Measurements from ENCODE around the gene SMOC2. TPM values are rescaled to one million over a fixed set of nuclear protein-coding genes. Genes with fewer than 3 reads are reported as not detected.

Gene SMOC2
- total and polyA plus RNA-seq, 12 donors = 3.0 to 32.0 (median 10.5) TPM

- no peak overlapping the region for H3K4me3 ChIP-seq
- WGBS, 4 donors = 86 to 94% (median 91%) methylated on average over 18 of the region's 18 CpGs
- no peak for TF ChIP-seq POLR2A (IDR thresholded peaks at IDR 0.05)
- no peaks in the 10 kb centered on the region for H3K36me3 ChIP-seq (replicated peaks in 1 of 2)
- no peak overlapping the region for H3K27ac ChIP-seq
- intact Hi-C loops (cut with DNase I) = no loop called here
- DNase-seq = no peak
- no peaks in the 10 kb centered on the region for H3K4me1 ChIP-seq (replicated peaks in 1 of 2)
- no peaks in the 10 kb centered on the region for H3K27me3 ChIP-seq
- no peaks in the 10 kb centered on the region for H3K9me3 ChIP-seq (replicated peaks in 1 of 3)
Measured at GRCh38 chr6:168625602-168626001, 184.6 kb downstream of the SMOC2 start.

GRCh38 chr6:168626046-168626602, 185.1 kb downstream of the SMOC2 start:
- DNase-seq = no peak
- Histone ChIP-seq H3K9me3 (replicated peaks in 1 of 3) (no peaks in the 10 kb centered on the region), H3K27me3 (no peaks in the 10 kb centered on the region), H3K27ac (no peak overlapping the region), H3K36me3 (replicated peaks in 1 of 2) (no peaks in the 10 kb centered on the region), H3K4me3 (no peak overlapping the region), H3K4me1 (replicated peaks in 1 of 2) (no peaks in the 10 kb centered on the region)
- TF ChIP-seq CTCF (IDR thresholded peaks at IDR 0.05) (no peak), POLR2A (IDR thresholded peaks at IDR 0.05) (no peak)
- WGBS, 4 donors = 83 to 89% (median 87%) methylated on average over 19 of the region's 19 CpGs
- intact Hi-C loops (cut with DNase I) = no loop called here

GRCh38 chr6:168627506-168628175, 186.7 kb downstream of the SMOC2 start:
- Histone ChIP-seq H3K9me3 (replicated peaks in 1 of 3) (no peaks in the 10 kb centered on the region), H3K4me1 (replicated peaks in 1 of 2) (no peaks in the 10 kb centered on the region), H3K27ac (no peak overlapping the region), H3K27me3 (no peaks in the 10 kb centered on the region), H3K4me3 (no peak overlapping the region), H3K36me3 (replicated peaks in 1 of 2) (no peaks in the 10 kb centered on the region)
- intact Hi-C loops (cut with DNase I) = no loop called here
- TF ChIP-seq CTCF (IDR thresholded peaks at IDR 0.05) (no peak), POLR2A (IDR thresholded peaks at IDR 0.05) (no peak)
- WGBS, 4 donors = 85 to 90% (median 87%) methylated on average over 8 of the region's 8 CpGs
- DNase-seq = no peak

- no peak for TF ChIP-seq CTCF (IDR thresholded peaks at IDR 0.05)
- TF ChIP-seq POLR2A (IDR thresholded peaks at IDR 0.05) = no peak
- intact Hi-C loops (cut with DNase I) = no loop called here
- 70 to 81% (median 79%) methylated on average over 6 of the region's 6 CpGs for WGBS, 4 donors
- Histone ChIP-seq H3K4me3 (no peak overlapping the region), H3K4me1 (replicated peaks in 1 of 2) (no peaks in the 10 kb centered on the region), H3K27ac (no peak overlapping the region), H3K27me3 (no peaks in the 10 kb centered on the region), H3K36me3 (replicated peaks in 1 of 2) (no peaks in the 10 kb centered on the region), H3K9me3 (replicated peaks in 1 of 3) (no peaks in the 10 kb centered on the region)
- no peak for DNase-seq
Measured at GRCh38 chr6:168628176-168628553, 187.2 kb downstream of the SMOC2 start.

GRCh38 chr6:168628732-168629245, 187.8 kb downstream of the SMOC2 start:
- intact Hi-C loops (cut with DNase I) = no loop called here
- no peak overlapping the region for H3K4me3 ChIP-seq
- no peaks in the 10 kb centered on the region for H3K9me3 ChIP-seq (replicated peaks in 1 of 3)
- no peaks in the 10 kb centered on the region for H3K36me3 ChIP-seq (replicated peaks in 1 of 2)
- DNase-seq = no peak
- TF ChIP-seq CTCF (IDR thresholded peaks at IDR 0.05) = no peak
- TF ChIP-seq POLR2A (IDR thresholded peaks at IDR 0.05) = no peak
- H3K27ac ChIP-seq = no peak overlapping the region
- H3K27me3 ChIP-seq = no peaks in the 10 kb centered on the region
- WGBS, 4 donors = 67 to 78% (median 74%) methylated on average over 7 to 19 of the region's 19 CpGs
- H3K4me1 ChIP-seq (replicated peaks in 1 of 2) = no peaks in the 10 kb centered on the region
